Measurements from ENCODE around the gene PRELID2.
A peak's percentile ranks its signal among the peaks of the same experiment; 100 is the strongest.
"Not testable (repeated sequence)": the region's sequence is repeated elsewhere in the genome, so short reads cannot be mapped to it uniquely, and the experiment has no call there.

PRELID2 gene

GRCh38 chr5:145738227-145738626 lies 96.9 kb downstream of the PRELID2 start:
- DNase-seq = no peak

DNA sequence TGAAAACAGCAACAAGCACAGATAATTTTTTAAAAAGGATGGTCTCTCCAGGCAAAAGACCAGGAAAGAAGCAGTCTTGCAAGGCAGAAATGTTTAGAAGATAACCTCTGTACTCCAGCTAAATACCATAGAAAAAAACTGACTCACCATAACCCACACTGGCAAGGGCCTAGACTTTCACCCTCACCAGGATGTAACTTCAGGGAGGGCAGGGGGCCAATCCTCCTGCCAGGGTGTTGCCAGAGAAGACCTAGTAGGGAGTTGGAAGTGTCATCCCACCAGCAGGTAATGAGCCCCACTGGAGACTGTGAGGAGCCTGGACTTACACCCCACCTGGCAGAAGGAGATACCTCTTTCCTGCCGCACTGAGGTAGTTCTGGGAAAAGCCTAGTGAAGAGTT lies 97.6 kb downstream of the PRELID2 start:
- DNase-seq = no peak

- not testable (repeated sequence) for DNase-seq
These were observed 105.2 kb downstream of the PRELID2 start for GRCh38 chr5:145729956-145730355.

- DNase-seq = no peak
These were observed 111.6 kb downstream of the PRELID2 start for GRCh38 chr5:145723516-145723915.

- peak; percentile 31 for DNase-seq
These were observed 116.2 kb downstream of the PRELID2 start for GRCh38 chr5:145718956-145719355.

GRCh38 chr5:145715412-145715811 lies 119.7 kb downstream of the PRELID2 start:
- no peak for DNase-seq

GRCh38 chr5:145712245-145712644 lies 122.9 kb downstream of the PRELID2 start:
- no peak for DNase-seq

DNA sequence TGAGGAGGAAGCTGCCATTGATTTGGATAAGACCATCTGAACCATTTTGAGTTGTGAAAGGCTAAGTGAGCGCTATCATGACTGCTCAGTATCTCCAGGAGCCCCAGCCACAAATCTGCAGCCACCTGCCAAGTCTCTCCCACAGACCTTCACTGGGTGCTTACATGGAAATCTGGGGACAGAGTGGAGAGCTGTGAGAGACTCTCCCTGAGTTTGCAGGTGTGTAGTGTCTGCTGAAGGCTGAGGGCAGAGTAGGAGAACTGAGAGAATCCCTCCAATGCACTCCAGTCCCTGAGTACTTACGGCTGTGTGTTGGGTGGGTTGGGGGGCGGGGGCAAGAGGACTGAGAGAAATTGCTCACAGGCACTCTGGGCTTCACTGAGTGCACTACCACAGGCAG lies 123.7 kb downstream of the PRELID2 start:
- no peak for DNase-seq
